GM18526 (cell line): ENCODE results near the gene MYORG.

Experiments
- POLR2A ChIP-seq: IDR thresholded peaks from 3 replicates; pipeline ENCODE4 v1.6.1; 2011; ENCODE audit not compliant: insufficient read length; ENCODE audit errors: extremely low read depth

Gene MYORG

GRCh38 chr9:34349324-34349723, 27.4 kb downstream of the MYORG start:
- no peak for TF ChIP-seq POLR2A

- no peak for TF ChIP-seq POLR2A
Observed at GRCh38 chr9:34347800-34348158, 28.9 kb downstream of the MYORG start.

- TF ChIP-seq POLR2A: no peak
Observed at GRCh38 chr9:34346873-34347799, 29.6 kb downstream of the MYORG start.

GRCh38 chr9:34343605-34344004, 33.1 kb downstream of the MYORG start:
- no peak for TF ChIP-seq POLR2A

- no peak for TF ChIP-seq POLR2A
Observed at GRCh38 chr9:34343090-34343489, 33.6 kb downstream of the MYORG start.

GRCh38 chr9:34341659-34342295, 34.9 kb downstream of the MYORG start:
- TF ChIP-seq POLR2A: no peak

GRCh38 chr9:34338665-34339385, 37.9 kb downstream of the MYORG start:
- no peak for TF ChIP-seq POLR2A

GRCh38 chr9:34337403-34337802, 39.3 kb downstream of the MYORG start:
- TF ChIP-seq POLR2A: no peak

- no peak for TF ChIP-seq POLR2A
Observed at GRCh38 chr9:34335376-34335775, 41.3 kb downstream of the MYORG start.

- TF ChIP-seq POLR2A: no peak
Observed at GRCh38 chr9:34334916-34335315, 41.8 kb downstream of the MYORG start.

- TF ChIP-seq POLR2A: no peak
Observed at GRCh38 chr9:34334337-34334824, 42.3 kb downstream of the MYORG start.

GRCh38 chr9:34333836-34334235, 42.9 kb downstream of the MYORG start:
- no peak for TF ChIP-seq POLR2A

- no peak for TF ChIP-seq POLR2A
Observed at GRCh38 chr9:34332076-34332964, 44.4 kb downstream of the MYORG start.

- no peak for TF ChIP-seq POLR2A
Observed at GRCh38 chr9:34331196-34331595, 45.5 kb downstream of the MYORG start.
